Measurements from ENCODE around the gene PPP2R3B. TPM values are rescaled to one million over a fixed set of nuclear protein-coding genes. Genes with fewer than 3 reads are reported as not detected.
"Not testable (repeated sequence)": the region's sequence is repeated elsewhere in the genome, so short reads cannot be mapped to it uniquely, and the experiment has no call there.

The PPP2R3B gene
- total RNA-seq, 1 experiment from 2014 or later = 130 TPM

DNA sequence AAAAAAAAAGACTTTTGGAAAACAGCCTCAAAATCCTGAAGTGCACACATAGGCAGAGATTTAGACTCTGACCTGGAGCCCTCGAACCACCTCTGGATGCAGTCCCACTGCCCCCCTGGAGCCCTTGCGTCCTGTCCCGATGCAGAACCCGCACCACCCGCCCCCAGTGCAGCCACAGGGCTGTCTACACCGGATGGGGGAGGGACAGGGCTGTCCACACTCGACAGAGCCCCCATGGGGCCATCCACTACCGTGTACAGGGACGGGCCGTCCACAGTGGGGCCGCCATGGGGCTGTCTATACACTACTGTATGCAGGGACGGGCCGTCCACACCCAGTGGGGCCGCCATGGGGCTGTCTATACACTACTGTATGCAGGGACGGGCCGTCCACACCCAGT lies 10.5 kb downstream of the PPP2R3B start:
- H3K4me3 Mint-ChIP-seq; H3K9me3 Mint-ChIP-seq; POLR2A ChIA-PET; H3K36me3 Mint-ChIP-seq; H3K27ac Mint-ChIP-seq; CTCF ChIA-PET; DNase-seq (ENCODE audit: low spot score); ATAC-seq: not testable (repeated sequence)
- Mint-ChIP-seq H3K27me3 (ENCODE audit: low read depth) (peaks cover 27% of the 10 kb centered on the region), H3K4me1 (peaks cover 28% of the 10 kb centered on the region)

- H3K4me3 Mint-ChIP-seq = peak overlapping the region; percentile 80
- POLR2A ChIA-PET = no interaction called here
- TF ChIP-seq RORB (CRISPR knock-in tag; IDR thresholded peaks at IDR 0.05) (no peak), GTF2I (CRISPR knock-in tag; conservative IDR thresholded peaks at IDR 0.05) (no peak), HMGXB4 (CRISPR knock-in tag; IDR thresholded peaks at IDR 0.05) (no peak), NFE2L1 (CRISPR knock-in tag; IDR thresholded peaks at IDR 0.05) (no peak), FOXJ3 (CRISPR knock-in tag; IDR thresholded peaks at IDR 0.05; ENCODE audit: borderline replicate concordance) (no peak), ZNF138 (CRISPR knock-in tag; conservative IDR thresholded peaks at IDR 0.05) (no peak), MLX (CRISPR knock-in tag; IDR thresholded peaks at IDR 0.05) (no peak), ZNF281 (CRISPR knock-in tag; IDR thresholded peaks at IDR 0.05) (no peak), PRRX2 (CRISPR knock-in tag; IDR thresholded peaks at IDR 0.05) (no peak)
- TF ChIP-seq, protein P1, sequence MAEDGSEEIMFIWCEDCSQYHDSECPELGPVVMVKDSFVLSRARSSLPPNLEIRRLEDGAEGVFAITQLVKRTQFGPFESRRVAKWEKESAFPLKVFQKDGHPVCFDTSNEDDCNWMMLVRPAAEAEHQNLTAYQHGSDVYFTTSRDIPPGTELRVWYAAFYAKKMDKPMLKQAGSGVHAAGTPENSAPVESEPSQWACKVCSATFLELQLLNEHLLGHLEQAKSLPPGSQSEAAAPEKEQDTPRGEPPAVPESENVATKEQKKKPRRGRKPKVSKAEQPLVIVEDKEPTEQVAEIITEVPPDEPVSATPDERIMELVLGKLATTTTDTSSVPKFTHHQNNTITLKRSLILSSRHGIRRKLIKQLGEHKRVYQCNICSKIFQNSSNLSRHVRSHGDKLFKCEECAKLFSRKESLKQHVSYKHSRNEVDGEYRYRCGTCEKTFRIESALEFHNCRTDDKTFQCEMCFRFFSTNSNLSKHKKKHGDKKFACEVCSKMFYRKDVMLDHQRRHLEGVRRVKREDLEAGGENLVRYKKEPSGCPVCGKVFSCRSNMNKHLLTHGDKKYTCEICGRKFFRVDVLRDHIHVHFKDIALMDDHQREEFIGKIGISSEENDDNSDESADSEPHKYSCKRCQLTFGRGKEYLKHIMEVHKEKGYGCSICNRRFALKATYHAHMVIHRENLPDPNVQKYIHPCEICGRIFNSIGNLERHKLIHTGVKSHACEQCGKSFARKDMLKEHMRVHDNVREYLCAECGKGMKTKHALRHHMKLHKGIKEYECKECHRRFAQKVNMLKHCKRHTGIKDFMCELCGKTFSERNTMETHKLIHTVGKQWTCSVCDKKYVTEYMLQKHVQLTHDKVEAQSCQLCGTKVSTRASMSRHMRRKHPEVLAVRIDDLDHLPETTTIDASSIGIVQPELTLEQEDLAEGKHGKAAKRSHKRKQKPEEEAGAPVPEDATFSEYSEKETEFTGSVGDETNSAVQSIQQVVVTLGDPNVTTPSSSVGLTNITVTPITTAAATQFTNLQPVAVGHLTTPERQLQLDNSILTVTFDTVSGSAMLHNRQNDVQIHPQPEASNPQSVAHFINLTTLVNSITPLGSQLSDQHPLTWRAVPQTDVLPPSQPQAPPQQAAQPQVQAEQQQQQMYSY (CRISPR knock-in tag; IDR thresholded peaks at IDR 0.05) = no peak
Measured at GRCh38 chrX:375181-376036, 11.3 kb downstream of the PPP2R3B start.

GRCh38 chrX:374596-374995 lies 12.1 kb downstream of the PPP2R3B start:
- peak overlapping the region; percentile 80 for H3K4me3 Mint-ChIP-seq
- POLR2A ChIA-PET = no interaction called here
- DNase-seq (ENCODE audit: low spot score) (no peak), ATAC-seq (no peak)
- TF ChIP-seq ZNF138 (CRISPR knock-in tag; conservative IDR thresholded peaks at IDR 0.05) = no peak
- TF ChIP-seq, protein P1 (CRISPR knock-in tag; IDR thresholded peaks at IDR 0.05) = 0 out of 2 replicates have a peak, but pooled peaks have one; percentile 11
- peaks cover 27% of the 10 kb centered on the region for H3K27me3 Mint-ChIP-seq (ENCODE audit: low read depth)
- peaks cover 35% of the 10 kb centered on the region for H3K4me1 Mint-ChIP-seq
- no peaks in the 10 kb centered on the region for H3K9me3 Mint-ChIP-seq
- H3K27ac Mint-ChIP-seq = 0 out of 2 replicates have a peak overlapping the region, but pooled peaks have one; percentile 47
- CTCF ChIA-PET = no interaction called here
- H3K36me3 Mint-ChIP-seq = no peaks in the 10 kb centered on the region

More at GRCh38 chrX:375181-376036, 11.3 kb downstream of the PPP2R3B start:
- no peaks in the 10 kb centered on the region for H3K36me3 Mint-ChIP-seq
- peaks cover 35% of the 10 kb centered on the region for H3K4me1 Mint-ChIP-seq
- ATAC-seq = no peak
- no peaks in the 10 kb centered on the region for H3K9me3 Mint-ChIP-seq
- DNase-seq (ENCODE audit: low spot score) = no peak
- H3K27me3 Mint-ChIP-seq (ENCODE audit: low read depth) = peaks cover 27% of the 10 kb centered on the region
- CTCF ChIA-PET = no interaction called here
- H3K27ac Mint-ChIP-seq = peak overlapping the region; percentile 47
